ENCODE results near the gene LIMS2. TPM values are rescaled to one million over a fixed set of nuclear protein-coding genes. Genes with fewer than 3 reads are reported as not detected.

The LIMS2 gene
- total RNA-seq: 112 TPM

DNA sequence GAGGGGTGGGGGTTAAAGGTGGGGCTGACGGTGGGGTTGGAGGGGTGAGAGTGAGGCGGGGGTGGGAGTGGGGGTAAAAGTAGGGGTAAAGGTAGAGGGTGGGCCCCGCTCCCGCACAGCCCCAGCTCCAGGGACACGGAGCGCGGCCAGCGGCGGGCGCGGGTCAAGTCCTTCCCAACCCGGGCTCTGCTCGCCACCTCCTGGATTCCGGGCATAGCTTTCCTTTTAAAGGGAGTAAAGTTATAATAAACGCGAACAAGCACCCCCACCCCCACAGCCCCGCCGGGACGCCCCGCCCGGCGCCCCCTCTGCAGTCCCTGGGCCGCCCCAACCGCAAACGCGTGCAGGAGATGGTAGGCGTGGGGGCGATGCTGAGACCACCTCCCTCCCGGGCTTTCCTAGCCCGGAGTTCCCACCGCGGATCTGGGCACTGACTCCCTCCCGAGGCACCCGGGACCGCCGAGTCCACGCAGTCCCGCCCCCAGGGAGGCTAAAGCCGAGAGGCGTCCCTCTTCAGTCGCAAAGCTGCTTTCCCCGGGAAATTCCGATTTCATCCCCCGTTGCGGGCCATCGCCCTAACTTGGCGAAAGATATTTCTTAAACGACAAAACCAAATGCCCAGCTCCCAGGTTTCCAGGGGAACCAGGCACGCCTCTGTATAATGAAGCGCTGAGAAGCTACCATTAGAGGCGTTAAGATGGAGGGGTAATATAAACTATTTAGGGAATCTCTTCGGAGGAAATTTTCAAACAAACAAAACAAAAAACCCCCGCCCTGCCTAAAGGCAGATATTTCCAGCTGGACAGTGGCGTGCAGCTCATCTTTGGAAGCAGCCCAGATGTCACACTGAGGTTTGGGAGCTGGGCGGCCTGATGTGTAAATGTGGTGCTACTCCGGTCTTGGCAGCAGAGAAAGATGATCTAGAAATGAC is at the start of gene LIMS2:
LIMS2 (minus strand) TSS at position 200 of the 931 bp plus-strand sequence. CDS start 506 bp downstream, outside the sequence.
- DNase-seq (ENCODE audit: low spot score): peak; percentile 66

GRCh38 chr2:127722807-127723206 is 47.5 kb upstream of the LIMS2 start:
- no peak for DNase-seq (ENCODE audit: low spot score)

GRCh38 chr2:127721978-127722355 is 46.6 kb upstream of the LIMS2 start:
- no peak for DNase-seq (ENCODE audit: low spot score)

DNA sequence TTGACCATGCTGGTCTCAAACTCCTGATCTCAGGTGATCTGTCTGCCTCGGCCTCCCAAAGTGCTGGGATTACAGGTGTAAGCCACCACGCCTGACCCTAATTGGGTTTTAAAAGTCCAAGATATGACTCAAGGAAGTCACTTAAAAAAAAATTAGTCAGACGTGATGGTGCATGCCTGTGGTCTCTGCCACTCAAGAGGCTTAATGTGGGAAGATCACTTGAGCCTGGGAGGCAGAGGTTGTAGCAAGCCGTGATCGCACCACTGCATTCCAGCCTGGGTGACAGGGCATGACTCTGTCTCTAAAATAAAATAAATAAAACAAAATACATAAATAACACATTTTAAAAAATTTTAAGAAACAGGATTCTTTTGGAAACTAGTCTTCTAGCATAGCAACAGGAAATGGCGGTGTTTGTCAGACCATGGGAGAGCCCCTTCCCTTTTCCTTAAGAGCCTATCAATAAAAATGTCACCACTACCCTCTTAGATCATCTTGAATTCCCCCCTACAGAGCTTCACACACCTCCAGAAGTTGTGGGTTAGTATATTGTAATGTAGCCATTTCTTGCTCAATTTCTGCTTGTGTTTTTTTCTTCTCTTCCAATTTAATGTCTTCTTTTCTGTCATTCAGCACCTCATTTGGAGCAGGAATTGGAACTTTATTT is 46.1 kb upstream of the LIMS2 start:
- DNase-seq (ENCODE audit: low spot score): no peak

DNA sequence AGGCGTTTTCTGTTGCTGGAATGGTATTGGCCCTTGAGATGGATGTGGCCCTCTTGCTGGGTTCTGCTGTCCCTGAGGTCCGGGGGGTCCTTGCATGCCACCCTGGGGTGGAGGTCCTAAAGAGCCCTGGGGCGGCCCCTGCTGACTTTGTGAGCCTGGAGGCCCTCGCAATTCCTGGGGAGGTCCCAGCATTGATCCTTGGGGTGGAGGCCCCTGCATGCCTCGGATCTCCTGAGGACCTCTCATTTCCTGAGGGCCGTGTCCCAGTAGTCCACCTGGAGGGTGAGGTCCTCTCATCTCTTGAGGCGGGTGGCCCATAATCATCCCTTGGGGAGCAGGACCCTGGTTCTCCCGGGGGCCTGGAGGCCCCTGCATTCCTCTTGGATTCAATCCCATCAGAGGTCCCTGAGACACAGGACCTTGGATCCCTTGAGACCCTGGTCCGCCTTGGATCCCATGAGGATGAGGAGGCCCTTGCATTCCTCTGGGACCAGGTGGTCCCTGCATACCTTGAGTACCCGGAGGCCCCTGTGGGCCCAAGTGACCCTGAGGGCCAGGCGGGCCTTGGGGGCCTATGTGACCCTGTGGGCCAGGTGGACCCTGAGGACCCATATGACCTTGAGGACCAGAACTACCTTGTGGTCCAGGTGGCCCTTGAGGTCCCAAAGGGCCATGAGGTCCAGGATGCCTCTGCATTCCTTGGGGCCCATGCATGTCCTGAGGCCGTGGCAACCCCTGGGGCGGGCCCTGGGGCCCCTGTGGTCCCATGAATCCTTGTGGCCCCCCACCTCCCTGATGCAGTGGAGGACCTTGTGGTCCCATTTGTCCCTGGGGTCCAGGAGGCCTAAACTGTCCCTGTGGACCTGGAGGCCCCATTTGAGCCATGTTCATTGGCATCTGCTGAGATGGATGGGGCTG is 44.2 kb upstream of the LIMS2 start:
- no peak for DNase-seq (ENCODE audit: low spot score)

DNA sequence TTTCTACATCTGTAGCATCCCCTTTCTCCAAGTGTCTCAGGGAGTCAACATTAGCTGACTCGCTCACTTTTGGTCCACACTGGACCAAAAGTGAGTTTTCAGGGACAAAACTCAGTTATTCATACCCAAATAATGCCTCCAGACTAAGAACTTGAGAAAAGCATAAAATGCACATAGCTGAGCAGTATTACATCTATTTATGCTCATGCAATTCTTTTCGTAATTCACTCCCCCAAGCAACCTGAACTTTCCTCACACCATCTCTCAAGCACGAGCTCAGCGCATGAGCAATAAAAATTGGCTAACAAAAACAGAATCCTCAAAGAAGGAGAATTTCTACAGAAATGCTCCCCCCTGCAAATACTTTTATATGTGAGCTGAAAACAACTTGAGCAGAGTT is 42.9 kb upstream of the LIMS2 start:
- DNase-seq (ENCODE audit: low spot score): no peak

GRCh38 chr2:127715778-127716449 is 40.6 kb upstream of the LIMS2 start:
- no peak for DNase-seq (ENCODE audit: low spot score)

DNA sequence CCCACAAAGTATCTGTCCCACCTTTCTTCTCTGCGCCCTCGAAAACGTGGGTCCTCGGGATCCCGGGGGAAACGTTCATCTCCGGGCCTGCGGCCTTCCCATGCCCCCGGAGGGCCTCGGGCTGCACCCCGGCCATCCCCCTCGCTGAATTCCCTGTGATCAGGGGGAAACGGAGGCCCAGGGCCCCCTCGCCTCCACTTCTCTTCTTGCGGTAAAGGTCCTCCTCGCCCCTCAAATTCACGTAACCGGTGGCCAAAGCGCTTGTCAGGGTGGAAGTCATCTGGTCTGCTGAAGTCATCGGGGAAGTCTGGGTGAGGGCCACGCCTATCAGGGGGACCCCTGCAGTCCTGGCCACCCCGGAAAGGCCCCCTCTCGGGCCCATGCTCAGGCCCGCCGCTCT is 38.2 kb upstream of the LIMS2 start:
- no peak for DNase-seq (ENCODE audit: low spot score)

DNA sequence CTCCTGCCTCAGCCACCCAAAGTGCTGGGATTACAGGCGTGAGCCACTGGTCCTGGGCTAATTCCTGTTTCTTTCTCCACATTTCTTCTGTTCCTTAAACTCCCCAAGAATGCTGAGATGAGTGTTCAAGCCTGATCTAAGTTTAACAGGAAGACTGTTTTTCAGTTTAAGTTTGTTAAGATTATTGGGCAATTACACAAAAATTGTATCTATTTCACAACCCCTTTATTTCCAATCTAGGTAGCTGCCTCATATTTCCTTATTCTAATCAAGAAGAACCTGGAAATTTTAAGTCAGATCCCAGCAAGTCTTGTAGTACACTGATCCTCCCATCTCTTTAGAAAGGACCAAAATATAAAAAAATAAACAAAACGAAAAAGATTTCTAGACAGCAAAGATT is 37.7 kb upstream of the LIMS2 start:
- no peak for DNase-seq (ENCODE audit: low spot score)

- DNase-seq (ENCODE audit: low spot score): no peak
Observed at GRCh38 chr2:127709336-127709735, 34.0 kb upstream of the LIMS2 start.

- DNase-seq (ENCODE audit: low spot score): no peak
Observed at GRCh38 chr2:127707890-127708648, 32.7 kb upstream of the LIMS2 start.

DNA sequence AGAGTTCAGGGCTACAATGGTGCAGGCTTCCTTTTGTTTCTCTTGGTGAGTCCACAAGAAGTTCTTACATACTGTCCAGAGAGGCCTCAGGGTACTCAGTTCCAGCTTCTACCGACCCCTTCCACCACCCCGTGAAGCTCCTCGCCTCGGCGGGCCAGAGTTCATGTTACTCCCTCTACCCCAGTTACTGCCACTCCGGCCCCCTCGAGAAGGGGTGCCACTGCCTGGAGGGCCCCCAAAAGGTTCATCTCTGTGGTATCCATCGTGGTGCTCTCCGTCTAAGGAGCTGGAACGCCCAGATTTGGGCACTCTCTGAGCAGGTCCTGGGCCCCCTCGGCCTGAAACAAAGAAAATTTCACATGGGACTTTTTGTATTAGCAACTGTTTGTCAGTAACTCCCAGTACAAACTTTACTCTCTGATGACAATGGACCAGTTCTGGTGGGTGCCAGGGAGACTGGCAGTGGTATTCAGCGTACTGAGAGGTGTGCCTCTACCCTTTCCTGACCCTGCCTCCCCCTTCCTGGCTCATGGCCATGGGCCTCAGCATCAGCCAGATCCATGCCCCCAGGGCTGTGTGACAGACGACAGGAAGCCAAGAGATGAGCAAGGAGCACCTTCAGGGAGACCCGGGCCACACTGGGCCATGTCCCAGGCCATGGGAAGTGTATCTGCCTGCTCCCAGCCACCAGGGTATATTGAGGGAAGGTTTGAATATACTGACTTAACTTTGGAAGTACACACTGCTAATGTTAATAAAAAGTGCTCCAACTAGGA is 31.1 kb upstream of the LIMS2 start:
- no peak for DNase-seq (ENCODE audit: low spot score)

- no peak for DNase-seq (ENCODE audit: low spot score)
Observed at GRCh38 chr2:127705391-127706065, 30.2 kb upstream of the LIMS2 start.

GRCh38 chr2:127704641-127705390 is 29.5 kb upstream of the LIMS2 start:
- no peak for DNase-seq (ENCODE audit: low spot score)

DNA sequence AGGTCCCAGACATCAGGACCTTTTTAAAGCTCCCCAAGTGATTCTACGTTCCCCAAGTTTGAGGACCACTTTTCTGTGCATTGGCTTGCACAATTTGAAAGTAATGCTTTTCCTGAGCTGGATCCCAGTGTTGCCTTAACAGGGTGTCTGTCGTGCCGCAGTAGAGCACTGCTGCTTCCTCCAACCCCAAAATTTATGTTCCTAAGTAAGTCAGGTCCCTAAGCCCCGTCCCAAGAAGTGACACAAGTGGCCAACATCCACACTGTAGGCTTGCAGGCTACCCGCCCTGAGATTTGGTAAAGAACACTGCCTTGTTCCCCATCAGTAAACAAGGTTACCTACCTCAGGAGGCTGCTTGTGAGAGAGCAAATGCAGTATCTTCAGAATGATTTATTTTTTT is 28.0 kb upstream of the LIMS2 start:
- DNase-seq (ENCODE audit: low spot score): no peak

GRCh38 chr2:127702395-127703009 is 27.2 kb upstream of the LIMS2 start:
- DNase-seq (ENCODE audit: low spot score): no peak

DNA sequence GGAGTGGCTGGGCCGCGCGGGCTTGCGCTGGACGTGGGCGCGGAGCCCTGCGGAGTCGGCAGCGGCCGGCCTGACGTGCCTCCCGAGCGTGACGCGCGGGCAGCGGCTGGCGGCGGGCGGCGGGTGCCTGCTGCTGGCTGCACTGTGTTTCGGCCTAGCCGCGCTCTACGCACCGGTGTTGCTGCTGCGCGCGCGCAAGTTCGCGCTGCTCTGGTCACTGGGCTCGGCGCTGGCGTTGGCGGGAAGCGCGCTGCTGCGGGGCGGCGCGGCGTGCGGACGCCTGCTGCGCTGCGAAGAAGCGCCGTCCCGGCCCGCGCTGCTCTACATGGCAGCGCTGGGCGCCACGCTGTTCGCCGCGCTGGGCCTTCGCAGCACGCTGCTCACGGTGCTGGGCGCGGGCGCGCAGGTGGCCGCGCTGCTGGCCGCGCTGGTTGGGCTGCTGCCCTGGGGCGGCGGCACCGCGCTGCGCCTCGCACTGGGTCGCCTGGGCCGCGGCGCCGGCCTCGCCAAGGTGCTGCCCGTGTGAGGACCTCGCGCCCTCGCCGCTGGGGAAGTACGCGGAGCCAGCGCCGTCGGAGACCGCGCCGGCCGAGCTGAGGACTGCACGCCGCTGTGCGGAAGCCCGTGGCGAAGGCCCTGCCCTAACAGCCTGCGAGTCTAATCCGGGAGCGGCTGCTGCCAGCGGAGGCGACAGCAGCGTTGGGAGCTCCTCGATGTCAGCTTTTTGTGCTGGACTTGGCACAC is 26.5 kb upstream of the LIMS2 start:
- peak; percentile 80 for DNase-seq (ENCODE audit: low spot score)
